Suprapubic skin (tissue), 3 donors: ENCODE results near the gene APOBEC3C.

Experiments
- EP300 ChIP-seq: sonication (generic); formaldehyde crosslinking; IDR thresholded peaks from one replicate; pipeline ENCODE4 v1.6.1; 2017; ENCODE audit warnings: antibody characterized with exemption
- TF ChIP-seq, protein P1 (sequence below), 2 donors: fragments of 200-600 bp in 1 of 2; fragments of 450-650 bp in 1 of 2; sonication (generic) in 1 of 2; IDR thresholded peaks; one replicate each; pipeline ENCODE4 v1.5.1; 2016 to 2019; ENCODE audit warnings: antibody characterized with exemption in 2 of 2, mild to moderate bottlenecking in 1 of 2, moderate library complexity in 1 of 2

DNA sequence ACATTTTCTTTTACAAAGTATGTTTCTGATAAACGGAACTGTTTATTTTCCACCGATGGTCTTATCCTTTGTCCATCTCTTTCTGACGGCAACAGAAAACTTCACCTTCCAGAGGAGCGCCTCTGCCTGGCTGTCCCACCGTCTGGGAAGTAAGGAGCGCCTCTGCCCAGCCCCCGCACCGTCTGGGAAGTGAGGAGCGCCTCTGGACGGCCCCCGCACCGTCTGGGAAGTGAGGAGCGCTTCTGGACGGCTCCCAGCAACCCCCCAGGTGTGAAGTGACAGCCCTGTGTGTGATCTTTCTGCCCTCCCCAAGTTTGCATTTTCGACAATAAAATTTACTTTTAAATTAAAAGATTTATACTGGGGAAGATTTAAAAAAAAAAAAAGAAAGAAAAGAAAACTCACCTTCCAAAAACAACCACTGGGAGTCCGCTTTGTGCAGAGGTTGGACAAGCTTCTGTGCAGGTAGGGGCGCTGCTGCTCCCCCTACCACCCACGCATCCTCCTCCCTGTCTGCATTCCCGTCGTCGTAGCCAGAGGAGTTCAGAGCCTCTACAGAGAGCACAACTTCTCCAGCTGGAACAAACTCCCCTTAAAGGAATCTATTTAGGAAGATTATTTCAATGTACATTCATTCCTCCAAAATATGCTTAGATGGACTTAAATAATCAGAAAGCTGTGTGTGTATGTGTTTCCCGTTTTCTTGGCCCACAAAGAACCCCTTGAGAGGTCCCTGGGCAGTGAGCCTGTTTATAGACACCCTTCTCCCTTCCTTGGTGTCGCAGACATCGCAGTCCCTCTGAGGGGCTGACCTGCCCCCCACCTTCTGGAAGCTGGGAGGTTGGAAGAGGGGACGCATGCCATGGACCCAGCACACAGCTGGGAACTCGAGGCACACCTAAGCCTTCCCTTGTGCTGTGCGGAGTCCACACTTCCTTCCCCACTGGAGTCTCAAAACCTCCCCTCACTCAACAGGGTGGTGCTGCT is 32.8 kb upstream of the APOBEC3C start:
- TF ChIP-seq EP300: no peak
- TF ChIP-seq, protein P1, sequence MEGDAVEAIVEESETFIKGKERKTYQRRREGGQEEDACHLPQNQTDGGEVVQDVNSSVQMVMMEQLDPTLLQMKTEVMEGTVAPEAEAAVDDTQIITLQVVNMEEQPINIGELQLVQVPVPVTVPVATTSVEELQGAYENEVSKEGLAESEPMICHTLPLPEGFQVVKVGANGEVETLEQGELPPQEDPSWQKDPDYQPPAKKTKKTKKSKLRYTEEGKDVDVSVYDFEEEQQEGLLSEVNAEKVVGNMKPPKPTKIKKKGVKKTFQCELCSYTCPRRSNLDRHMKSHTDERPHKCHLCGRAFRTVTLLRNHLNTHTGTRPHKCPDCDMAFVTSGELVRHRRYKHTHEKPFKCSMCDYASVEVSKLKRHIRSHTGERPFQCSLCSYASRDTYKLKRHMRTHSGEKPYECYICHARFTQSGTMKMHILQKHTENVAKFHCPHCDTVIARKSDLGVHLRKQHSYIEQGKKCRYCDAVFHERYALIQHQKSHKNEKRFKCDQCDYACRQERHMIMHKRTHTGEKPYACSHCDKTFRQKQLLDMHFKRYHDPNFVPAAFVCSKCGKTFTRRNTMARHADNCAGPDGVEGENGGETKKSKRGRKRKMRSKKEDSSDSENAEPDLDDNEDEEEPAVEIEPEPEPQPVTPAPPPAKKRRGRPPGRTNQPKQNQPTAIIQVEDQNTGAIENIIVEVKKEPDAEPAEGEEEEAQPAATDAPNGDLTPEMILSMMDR (IDR thresholded peaks at IDR 0.05): peak in 1 of 2 donors; percentile 35
